Neuronal stem cell (in vitro differentiated cells): Measurements from ENCODE around the gene PROSER3.
"Not testable (repeated sequence)": the region's sequence is repeated elsewhere in the genome, so short reads cannot be mapped to it uniquely, and the experiment has no call there.

ENCODE experiments used
- DNase-seq: peaks from one replicate; pipeline ENCODE4 v3.0.0-alpha.2; 2013; ENCODE audit warnings: low spot score
- H2AFZ ChIP-seq: one replicate; pipeline ENCODE4 v1.6.1; 2013; ENCODE audit warnings: mild to moderate bottlenecking, low read length, inconsistent platforms
- H2AK5ac ChIP-seq: 2 replicates; pipeline ENCODE4 v1.6.1; 2013; ENCODE audit warnings: low read depth, mild to moderate bottlenecking, inconsistent platforms, low read length, moderate library complexity, mixed read lengths
- H2BK120ac ChIP-seq: 2 replicates; pipeline ENCODE4 v1.6.1; 2013; ENCODE audit warnings: low read depth, mild to moderate bottlenecking, inconsistent platforms, low read length, moderate library complexity, mixed read lengths
- H2BK12ac ChIP-seq: one replicate; pipeline ENCODE4 v1.6.1; 2013; ENCODE audit warnings: low read length, inconsistent platforms
- H2BK15ac ChIP-seq: 2 replicates; pipeline ENCODE4 v1.6.1; 2013; ENCODE audit warnings: mild to moderate bottlenecking, low read length, inconsistent platforms, mixed read lengths
- H2BK5ac ChIP-seq: one replicate; pipeline ENCODE4 v1.6.1; 2013; ENCODE audit warnings: inconsistent platforms, mild to moderate bottlenecking, low read length, moderate library complexity
- H3K14ac ChIP-seq: one replicate; pipeline ENCODE4 v1.6.1; 2013; ENCODE audit warnings: low read length, inconsistent platforms
- H3K18ac ChIP-seq: 2 replicates; pipeline ENCODE4 v1.6.1; 2013; ENCODE audit warnings: low read length, inconsistent platforms
- H3K23ac ChIP-seq: 2 replicates; pipeline ENCODE4 v1.6.1; 2013; ENCODE audit warnings: low read depth, mild to moderate bottlenecking, mixed read lengths, low read length, inconsistent platforms; ENCODE audit not compliant: poor library complexity
- H3K27ac ChIP-seq: replicated peaks from 3 replicates; pipeline ENCODE4 v1.5.1; 2013; ENCODE audit warnings: low read length, inconsistent platforms
- H3K27me3 ChIP-seq, 3 experiments: 2 replicates each; pipeline ENCODE4 v1.6.1; 2013; ENCODE audit warnings: low read length in 3 of 3, mild to moderate bottlenecking in 2 of 3, inconsistent platforms in 1 of 3, low read depth in 1 of 3, mixed read lengths in 1 of 3, moderate library complexity in 1 of 3; ENCODE audit not compliant: control insufficient read depth in 3 of 3, insufficient read depth in 3 of 3
- H3K36me3 ChIP-seq, 2 donors: replicated peaks in 1 of 2; 2 replicates each; pipeline ENCODE4 v1.6.1; 2013; ENCODE audit warnings: low read length in 2 of 2; ENCODE audit not compliant: control insufficient read depth in 2 of 2, insufficient read depth in 2 of 2
- H3K4ac ChIP-seq: 2 replicates; pipeline ENCODE4 v1.6.1; 2013; ENCODE audit warnings: inconsistent platforms, mild to moderate bottlenecking, low read length, moderate library complexity
- H3K4me1 ChIP-seq, 2 donors: 1 replicate in 1 of 2; 2 replicates in 1 of 2; pipeline ENCODE4 v1.6.1; 2013; ENCODE audit warnings: low read length in 2 of 2, low read depth in 1 of 2; ENCODE audit not compliant: control insufficient read depth in 2 of 2, insufficient read depth in 1 of 2
- H3K4me2 ChIP-seq: one replicate; pipeline ENCODE4 v1.6.1; 2013; ENCODE audit warnings: mild to moderate bottlenecking, low read length, inconsistent platforms; ENCODE audit not compliant: insufficient read depth, poor library complexity, severe bottlenecking
- H3K4me3 ChIP-seq, 2 donors: 2 replicates each; pipeline ENCODE4 v1.5.1; 2013; ENCODE audit warnings: low read length in 2 of 2, mild to moderate bottlenecking in 2 of 2, inconsistent platforms in 1 of 2, moderate library complexity in 1 of 2
- H3K79me1 ChIP-seq: one replicate; pipeline ENCODE4 v1.6.1; 2013; ENCODE audit warnings: low read depth, mild to moderate bottlenecking, inconsistent platforms, low read length, moderate library complexity
- H3K9ac ChIP-seq: one replicate; pipeline ENCODE4 v1.6.1; 2013; ENCODE audit warnings: mild to moderate bottlenecking, low read depth, low read length, inconsistent platforms; ENCODE audit not compliant: poor library complexity
- H3K9me3 ChIP-seq, 2 donors: replicated peaks in 1 of 2; 2 replicates each; pipeline versions ENCODE3 to v1.6.1; 2013; ENCODE audit warnings: low read length in 2 of 2, mild to moderate bottlenecking in 2 of 2, inconsistent platforms in 1 of 2, low read depth in 1 of 2, mixed read lengths in 1 of 2, moderate library complexity in 1 of 2; ENCODE audit not compliant: control insufficient read depth in 2 of 2, insufficient read depth in 1 of 2
- H4K8ac ChIP-seq: one replicate; pipeline ENCODE4 v1.6.1; 2013; ENCODE audit warnings: low read depth, mild to moderate bottlenecking, inconsistent platforms, low read length, moderate library complexity
- H4K91ac ChIP-seq: one replicate; pipeline ENCODE4 v1.6.1; 2013; ENCODE audit warnings: low read length, low read depth, mild to moderate bottlenecking, inconsistent platforms; ENCODE audit not compliant: poor library complexity
- WGBS, 2 donors: extraction: QIAGEN DNeasy Blood & Tissue Kit; methylation state at CpG; one replicate each; pipeline ENCODE4 v1.1.7; 2013; ENCODE audit warnings: missing lambda C conversion rate in 2 of 2, mixed read lengths in 1 of 2; ENCODE audit not compliant: insufficient read length in 2 of 2, insufficient replicate concordance in 1 of 2; ENCODE audit errors: extremely low coverage in 2 of 2; 5-methylcytosine and 5-hydroxymethylcytosine counted together

The PROSER3 gene

GRCh38 chr19:35722461-35722860 is 35.5 kb upstream of the PROSER3 start:
- Histone ChIP-seq H2BK5ac (no peak overlapping the region), H3K4me3 (no peak overlapping the region), H3K36me3 (peaks cover 60 to 77% of the 10 kb centered on the region in 2 donors), H2BK15ac (no peak overlapping the region), H4K91ac (no peak overlapping the region), H2BK120ac (no peak overlapping the region), H3K4me1 (peaks cover 6 to 7% of the 10 kb centered on the region in 2 donors), H3K18ac (no peak overlapping the region), H3K27ac (no peak overlapping the region), H3K79me1 (peaks cover 17% of the 10 kb centered on the region), H4K8ac (no peak overlapping the region), H2AFZ (no peak overlapping the region), H3K23ac (peak overlapping the region; percentile 91), H2BK12ac (no peak overlapping the region), H3K14ac (no peak overlapping the region), H3K4ac (no peak overlapping the region), H3K9ac (no peak overlapping the region), H3K4me2 (no peak overlapping the region), H2AK5ac (no peak overlapping the region), H3K9me3 (no peaks in the 10 kb centered on the region), H3K27me3 (no peaks in the 10 kb centered on the region)
- no CpG with 5 or more reads among the region's 14 CpGs for WGBS, 2 donors
- DNase-seq = no peak

- H3K18ac ChIP-seq = no peak overlapping the region
- H2BK15ac ChIP-seq = no peak overlapping the region
- H2BK12ac ChIP-seq = no peak overlapping the region
- no peak overlapping the region for H3K4me2 ChIP-seq
- WGBS, 2 donors = no CpG with 5 or more reads among the region's 16 CpGs
- no peaks in the 10 kb centered on the region for H3K9me3 ChIP-seq
- DNase-seq = no peak
- peaks cover 65 to 81% of the 10 kb centered on the region in 2 donors for H3K36me3 ChIP-seq
- no peak overlapping the region for H3K14ac ChIP-seq
- H3K27me3 ChIP-seq = no peaks in the 10 kb centered on the region
- H2BK5ac ChIP-seq = no peak overlapping the region
- no peak overlapping the region for H2BK120ac ChIP-seq
- H3K23ac ChIP-seq = peak overlapping the region; percentile 40
- no peak overlapping the region for H3K4ac ChIP-seq
- H3K27ac ChIP-seq = no peak overlapping the region
- H3K9ac ChIP-seq = no peak overlapping the region
- H2AFZ ChIP-seq = no peak overlapping the region
- H2AK5ac ChIP-seq = no peak overlapping the region
- H4K8ac ChIP-seq = no peak overlapping the region
- peaks cover 17% of the 10 kb centered on the region for H3K79me1 ChIP-seq
- H4K91ac ChIP-seq = no peak overlapping the region
- no peak overlapping the region for H3K4me3 ChIP-seq
- H3K4me1 ChIP-seq = peaks cover 6 to 7% of the 10 kb centered on the region in 2 donors
These were observed 35.1 kb upstream of the PROSER3 start for GRCh38 chr19:35722897-35723296.

- no peak overlapping the region for H3K18ac ChIP-seq
- H2AFZ ChIP-seq = no peak overlapping the region
- H3K9ac ChIP-seq = no peak overlapping the region
- no peak overlapping the region for H3K4ac ChIP-seq
- H4K91ac ChIP-seq = no peak overlapping the region
- H2AK5ac ChIP-seq = no peak overlapping the region
- no peak overlapping the region for H3K4me2 ChIP-seq
- H2BK15ac ChIP-seq = no peak overlapping the region
- H3K27me3 ChIP-seq = no peaks in the 10 kb centered on the region
- no peak overlapping the region for H3K23ac ChIP-seq
- H3K4me1 ChIP-seq = peaks cover 5% of the 10 kb centered on the region in 2 donors
- H3K27ac ChIP-seq = no peak overlapping the region
- H3K79me1 ChIP-seq = peaks cover 12% of the 10 kb centered on the region
- no peak overlapping the region for H2BK120ac ChIP-seq
- WGBS, 2 donors = no CpG with 5 or more reads among the region's 24 CpGs
- no peak overlapping the region for H3K4me3 ChIP-seq
- no peak overlapping the region for H2BK12ac ChIP-seq
- no peak overlapping the region for H3K14ac ChIP-seq
- no peak for DNase-seq
- no peaks in the 10 kb centered on the region for H3K9me3 ChIP-seq
- H2BK5ac ChIP-seq = no peak overlapping the region
- peaks cover 71 to 89% of the 10 kb centered on the region in 2 donors for H3K36me3 ChIP-seq
- no peak overlapping the region for H4K8ac ChIP-seq
These were observed 34.3 kb upstream of the PROSER3 start for GRCh38 chr19:35723671-35724070.

- peak overlapping the region; percentile 43 for H4K8ac ChIP-seq
- not testable (repeated sequence) for H3K27ac ChIP-seq, H2BK120ac ChIP-seq, H2BK5ac ChIP-seq, H3K18ac ChIP-seq, H3K14ac ChIP-seq, H2BK15ac ChIP-seq, H3K9ac ChIP-seq, H3K4me3 ChIP-seq, H3K4me2 ChIP-seq, H2AK5ac ChIP-seq, H3K9me3 ChIP-seq, H2BK12ac ChIP-seq, H4K91ac ChIP-seq, H3K4me1 ChIP-seq, H3K23ac ChIP-seq, H2AFZ ChIP-seq, H3K4ac ChIP-seq, DNase-seq, H3K27me3 ChIP-seq
- H3K79me1 ChIP-seq = peaks cover 14% of the 10 kb centered on the region
- no CpG with 5 or more reads among the region's 7 CpGs for WGBS, 2 donors
- H3K36me3 ChIP-seq = peaks cover 76 to 93% of the 10 kb centered on the region in 2 donors
These were observed 33.8 kb upstream of the PROSER3 start for GRCh38 chr19:35724132-35724531.
